Ishikawa (cell line): ENCODE results near the gene BEND6.
A peak's percentile ranks its signal among the peaks of the same experiment; 100 is the strongest.
"Not testable (repeated sequence)": the region's sequence is repeated elsewhere in the genome, so short reads cannot be mapped to it uniquely, and the experiment has no call there.

ENCODE experiments used
- EP300 ChIP-seq: IDR thresholded peaks from 2 replicates; pipeline ENCODE4 v1.6.1; 2012; ENCODE audit warnings: borderline replicate concordance
- RAD21 ChIP-seq: IDR thresholded peaks from 2 replicates; pipeline ENCODE4 v1.6.1; 2012; ENCODE audit warnings: low read depth
- REST ChIP-seq: IDR thresholded peaks from 2 replicates; pipeline ENCODE4 v1.6.1; 2012; ENCODE audit warnings: low read depth, mild to moderate bottlenecking
- TAF1 ChIP-seq: IDR thresholded peaks from 2 replicates; pipeline ENCODE4 v1.6.1; 2012; ENCODE audit warnings: low read depth, mild to moderate bottlenecking
- TEAD4 ChIP-seq: IDR thresholded peaks from 2 replicates; pipeline ENCODE4 v1.6.1; 2012

- not testable (repeated sequence) for TF ChIP-seq EP300, TEAD4, RAD21, REST
- peak; percentile 62; the same call in 1 of the 2 replicates for TF ChIP-seq TAF1
Measured at GRCh38 chr6:57046332-57047256, 91.7 kb downstream of the BEND6 start, which contains the start of gene KIAA1586.
